ENCODE results near the gene PTPRN2.

GRCh38 chr7:157949711-157950110, 637.9 kb downstream of the PTPRN2 start:
- TF ChIP-seq CTCF (IDR thresholded peaks at IDR 0.05; ENCODE audit: control extremely low read depth in 1 of 3, insufficient read depth in 1 of 3, low read depth in 1 of 3, low read length in 3 of 3) = no peak
- TF ChIP-seq EZH2 (IDR thresholded peaks at IDR 0.05; ENCODE audit: low read depth, low read length, severe bottlenecking) = no peak
- TF ChIP-seq, protein P1, sequence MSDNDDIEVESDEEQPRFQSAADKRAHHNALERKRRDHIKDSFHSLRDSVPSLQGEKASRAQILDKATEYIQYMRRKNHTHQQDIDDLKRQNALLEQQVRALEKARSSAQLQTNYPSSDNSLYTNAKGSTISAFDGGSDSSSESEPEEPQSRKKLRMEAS (IDR thresholded peaks at IDR 0.05) = no peak
- TF ChIP-seq SP4 (IDR thresholded peaks at IDR 0.05; ENCODE audit: low read length) = no peak
- TF ChIP-seq RXRA (IDR thresholded peaks at IDR 0.05; ENCODE audit: insufficient read depth, low read depth, low read length) = no peak
- TF ChIP-seq POLR2A (IDR thresholded peaks at IDR 0.05; ENCODE audit: control extremely low read depth in 1 of 2, low read depth in 2 of 2, low read length in 2 of 2) = no peak
- TF ChIP-seq SP2 (IDR thresholded peaks at IDR 0.05; ENCODE audit: low read length) = no peak
- no peak for TF ChIP-seq EGR1 (IDR thresholded peaks at IDR 0.05; ENCODE audit: borderline replicate concordance, low read depth, low read length)
- no peak for TF ChIP-seq POLR2AphosphoS5 (IDR thresholded peaks at IDR 0.05; ENCODE audit: low read depth, low read length)
- no peak for TF ChIP-seq ASH2L (IDR thresholded peaks at IDR 0.05; ENCODE audit: low read length)
- TF ChIP-seq E2F6 (IDR thresholded peaks at IDR 0.05) = no peak
- TF ChIP-seq SAP30 (IDR thresholded peaks at IDR 0.05; ENCODE audit: insufficient read depth, insufficient replicate concordance, low read length) = no peak
- no peak for TF ChIP-seq NRF1 (IDR thresholded peaks at IDR 0.05; ENCODE audit: low read depth, low read length)

All from H1 (cell line).